Measurements from ENCODE around the gene DRGX. TPM values are rescaled to one million over a fixed set of nuclear protein-coding genes. Genes with fewer than 3 reads are reported as not detected.

DRGX gene
- total and polyA plus RNA-seq, 2 of the 4 experiments (the other 2 are of a cell fraction), result not detected

DNA sequence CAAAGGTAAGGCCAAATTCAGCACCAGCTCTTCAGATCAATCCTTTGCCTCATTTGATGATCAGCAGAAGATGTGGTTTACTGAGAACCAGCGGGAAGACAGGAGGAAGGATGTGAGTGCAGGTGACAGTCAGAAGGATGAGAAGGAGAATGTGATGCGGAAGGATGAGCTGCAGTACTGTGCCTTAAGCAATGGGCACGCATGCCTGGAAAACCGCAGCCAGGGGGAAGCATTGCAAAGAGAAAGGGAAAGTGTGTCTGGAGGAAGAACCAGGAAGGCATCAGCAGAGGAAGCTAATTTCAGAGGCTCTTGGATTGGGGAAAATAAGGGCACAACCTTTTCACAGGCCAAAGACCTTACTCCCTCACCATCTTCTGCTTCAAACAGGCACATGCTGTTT is 71.2 kb downstream of the DRGX start:
- 67% methylated on average over 4 of the region's 4 CpGs; no CpG with 5 or more reads in 1 of the 2 experiments for WGBS, 2 experiments (ENCODE audit: extremely low coverage in 2 of 2, insufficient read length in 1 of 2)
- Histone ChIP-seq H2AK9ac (replicated peaks; ENCODE audit: low read depth, low read length, poor library complexity) (no peak overlapping the region), H2BK15ac (ENCODE audit: low read depth, low read length) (no peak overlapping the region), H3K27ac (ENCODE audit: insufficient read depth, low read length) (no peak overlapping the region), H4K8ac (ENCODE audit: low read depth in 2 of 2, low read length in 2 of 2) (no peak overlapping the region), H3K27me3 (ENCODE audit: control insufficient read depth, insufficient read depth, low read length) (peaks cover 17% of the 10 kb centered on the region), H3K14ac (replicated peaks; ENCODE audit: low read depth, low read length) (no peak overlapping the region), H3K4me1 (ENCODE audit: control insufficient read depth, insufficient read depth, low read length) (no peaks in the 10 kb centered on the region), H3K9me1 (ENCODE audit: insufficient read depth, low read length) (no peaks in the 10 kb centered on the region), H2AFZ (replicated peaks; ENCODE audit: low read length, poor library complexity) (no peak overlapping the region), H2BK20ac (ENCODE audit: low read depth, low read length) (no peak overlapping the region), H3K9me3 (ENCODE audit: control insufficient read depth, insufficient read depth, low read length) (no peaks in the 10 kb centered on the region), H3K9ac (ENCODE audit: low read depth, low read length) (no peak overlapping the region), H3K4me2 (ENCODE audit: low read depth, low read length) (no peak overlapping the region), H3K79me1 (ENCODE audit: low read depth in 1 of 2, low read length in 2 of 2) (no peaks in the 10 kb centered on the region), H3K18ac (ENCODE audit: low read depth, low read length) (no peak overlapping the region), H4K20me1 (ENCODE audit: insufficient read depth, low read length) (no peaks in the 10 kb centered on the region), H2BK120ac (ENCODE audit: low read depth, low read length) (no peak overlapping the region), H3K56ac (ENCODE audit: extremely low read depth, insufficient read depth, low read length) (no peak overlapping the region), H4K5ac (ENCODE audit: low read depth, low read length) (no peak overlapping the region), H4K91ac (ENCODE audit: insufficient read depth, low read depth, low read length) (no peak overlapping the region), H3K23ac (ENCODE audit: low read depth, low read length) (no peak overlapping the region), H3K4ac (ENCODE audit: low read depth, low read length) (no peak overlapping the region), H3K36me3 (ENCODE audit: control insufficient read depth, insufficient read depth, low read length) (no peaks in the 10 kb centered on the region), H3K4me3 (ENCODE audit: insufficient read depth, low read depth, low read length) (no peak overlapping the region), H2BK5ac (ENCODE audit: low read depth, low read length, poor library complexity, severe bottlenecking) (no peak overlapping the region), H2AK5ac (ENCODE audit: low read depth, low read length) (no peak overlapping the region)
- CTCF ChIA-PET, result interaction anchor here (0.6 kb wide), 1 partner anchor 366 kb away, joined by 3 read pairs; no protein-coding TSS in a partner anchor
- in situ Hi-C loops (cut with MboI; ENCODE audit: low sequenced_read_pairs) (no loop called here), intact Hi-C loops (cut with micrococcal nuclease) (no loop called here), dilution Hi-C loops (cut with HindIII; ENCODE audit: low sequenced_read_pairs, unreplicated experiment) (no loop called here)
- POLR2A ChIA-PET (ENCODE audit: unreplicated experiment), result no interaction called here
- BruUV-seq (replicated peaks), result no TSS peak
- DNase-seq, result no peak
- TF ChIP-seq MAZ (IDR thresholded peaks at IDR 0.05; ENCODE audit: borderline replicate concordance, low read depth, low read length) (no peak), RFX5 (IDR thresholded peaks at IDR 0.05; ENCODE audit: low read depth, low read length) (no peak), USF2 (IDR thresholded peaks at IDR 0.05; ENCODE audit: low read depth, low read length) (no peak), RAD21 (IDR thresholded peaks at IDR 0.05; ENCODE audit: low read length) (no peak; the same call in 1 of the 2 replicates), POLR2A (IDR thresholded peaks at IDR 0.05; ENCODE audit: low read depth, low read length) (no peak), MAFK (IDR thresholded peaks at IDR 0.05; ENCODE audit: low read depth, low read length) (no peak), FOS (IDR thresholded peaks at IDR 0.05; ENCODE audit: low read depth, low read length) (no peak), CHD1 (IDR thresholded peaks at IDR 0.05; ENCODE audit: low read depth, low read length) (no peak), RCOR1 (IDR thresholded peaks at IDR 0.05; ENCODE audit: insufficient replicate concordance, low read length) (no peak), BHLHE40 (IDR thresholded peaks at IDR 0.05; ENCODE audit: low read depth, low read length) (no peak), CEBPB (IDR thresholded peaks at IDR 0.05; ENCODE audit: low read depth, low read length) (no peak), SMC3 (IDR thresholded peaks at IDR 0.05; ENCODE audit: low read depth, low read length) (no peak), MXI1 (IDR thresholded peaks at IDR 0.05; ENCODE audit: borderline replicate concordance, low read depth, low read length) (no peak), NFE2L2 (IDR thresholded peaks at IDR 0.05; ENCODE audit: low read depth, low read length) (no peak)
- TF ChIP-seq, protein P1, sequence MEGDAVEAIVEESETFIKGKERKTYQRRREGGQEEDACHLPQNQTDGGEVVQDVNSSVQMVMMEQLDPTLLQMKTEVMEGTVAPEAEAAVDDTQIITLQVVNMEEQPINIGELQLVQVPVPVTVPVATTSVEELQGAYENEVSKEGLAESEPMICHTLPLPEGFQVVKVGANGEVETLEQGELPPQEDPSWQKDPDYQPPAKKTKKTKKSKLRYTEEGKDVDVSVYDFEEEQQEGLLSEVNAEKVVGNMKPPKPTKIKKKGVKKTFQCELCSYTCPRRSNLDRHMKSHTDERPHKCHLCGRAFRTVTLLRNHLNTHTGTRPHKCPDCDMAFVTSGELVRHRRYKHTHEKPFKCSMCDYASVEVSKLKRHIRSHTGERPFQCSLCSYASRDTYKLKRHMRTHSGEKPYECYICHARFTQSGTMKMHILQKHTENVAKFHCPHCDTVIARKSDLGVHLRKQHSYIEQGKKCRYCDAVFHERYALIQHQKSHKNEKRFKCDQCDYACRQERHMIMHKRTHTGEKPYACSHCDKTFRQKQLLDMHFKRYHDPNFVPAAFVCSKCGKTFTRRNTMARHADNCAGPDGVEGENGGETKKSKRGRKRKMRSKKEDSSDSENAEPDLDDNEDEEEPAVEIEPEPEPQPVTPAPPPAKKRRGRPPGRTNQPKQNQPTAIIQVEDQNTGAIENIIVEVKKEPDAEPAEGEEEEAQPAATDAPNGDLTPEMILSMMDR (conservative IDR thresholded peaks at IDR 0.05; ENCODE audit: low read depth, low read length), result no peak
- TF ChIP-seq, protein P2, sequence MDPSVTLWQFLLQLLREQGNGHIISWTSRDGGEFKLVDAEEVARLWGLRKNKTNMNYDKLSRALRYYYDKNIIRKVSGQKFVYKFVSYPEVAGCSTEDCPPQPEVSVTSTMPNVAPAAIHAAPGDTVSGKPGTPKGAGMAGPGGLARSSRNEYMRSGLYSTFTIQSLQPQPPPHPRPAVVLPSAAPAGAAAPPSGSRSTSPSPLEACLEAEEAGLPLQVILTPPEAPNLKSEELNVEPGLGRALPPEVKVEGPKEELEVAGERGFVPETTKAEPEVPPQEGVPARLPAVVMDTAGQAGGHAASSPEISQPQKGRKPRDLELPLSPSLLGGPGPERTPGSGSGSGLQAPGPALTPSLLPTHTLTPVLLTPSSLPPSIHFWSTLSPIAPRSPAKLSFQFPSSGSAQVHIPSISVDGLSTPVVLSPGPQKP (IDR thresholded peaks at IDR 0.05; ENCODE audit: borderline replicate concordance, low read depth, low read length), result no peak
- ATAC-seq (ENCODE audit: low read depth), result no peak

All from IMR-90 (cell line).